PC-9 (cell line): ENCODE results near the gene HDGFL3. TPM values are rescaled to one million over a fixed set of nuclear protein-coding genes. Genes with fewer than 3 reads are reported as not detected.
"Not testable (repeated sequence)": the region's sequence is repeated elsewhere in the genome, so short reads cannot be mapped to it uniquely, and the experiment has no call there.

ENCODE experiments used
- BruUV-seq: library from RNA; stranded (reverse); fragments of 400-500 nt; replicated peaks from 2 replicates; lab custom pipeline; 2021; lab: Mats Ljungman, UMichigan
- CTCF ChIA-PET: fragments of 300-600 bp; sonication (Branson Sonifier 250); formaldehyde crosslinking; loops from one replicate; lab custom pipeline; 2022; ENCODE audit warnings: antibody characterized with exemption; lab: Charles Lee
- POLR2A ChIA-PET: fragments of 300-600 bp; sonication (Branson Sonifier 250); formaldehyde crosslinking; loops from one replicate; lab custom pipeline; 2022; ENCODE audit warnings: antibody characterized with exemption; ENCODE audit not compliant: unreplicated experiment; lab: Charles Lee
- DNase-seq, 2 experiments: peaks; one replicate each; pipeline versions ENCODE4 v3.0.0 to v3.0.0-alpha.2; 2015 to 2022; ENCODE audit warnings: mixed read lengths in 1 of 2
- H2AFZ ChIP-seq: fragments of 200-600 bp; sonication (generic); 2 replicates; pipeline ENCODE4 v1.8.1; 2017; ENCODE audit warnings: antibody characterized with exemption
- H3F3A ChIP-seq: fragments of 200-600 bp; sonication (generic); 2 replicates; pipeline ENCODE4 v1.8.1; 2017; ENCODE audit warnings: antibody characterized with exemption, mild to moderate bottlenecking, low read depth; ENCODE audit not compliant: insufficient read depth
- H3K27ac ChIP-seq: fragments of 200-600 bp; sonication (generic); 2 replicates; pipeline ENCODE4 v1.6.1; 2016; ENCODE audit warnings: mixed run types
- H3K27me3 ChIP-seq: fragments of 200-600 bp; sonication (generic); 2 replicates; pipeline ENCODE4 v1.6.1; 2016; ENCODE audit warnings: low read depth, mixed run types; ENCODE audit not compliant: insufficient read depth
- H3K36me3 ChIP-seq: fragments of 200-600 bp; sonication (generic); 2 replicates; pipeline ENCODE4 v1.6.1; 2016; ENCODE audit warnings: low read depth, mixed run types
- H3K4me1 ChIP-seq: fragments of 200-600 bp; sonication (generic); replicated peaks from 2 replicates; pipeline ENCODE4 v1.6.1; 2016; ENCODE audit warnings: mixed run types; ENCODE audit not compliant: insufficient read depth
- H3K4me2 ChIP-seq: fragments of 200-600 bp; sonication (generic); 2 replicates; pipeline ENCODE4 v1.6.1; 2017; ENCODE audit warnings: mixed run types
- H3K4me3 ChIP-seq: fragments of 200-600 bp; sonication (generic); 2 replicates; pipeline ENCODE4 v1.6.1; 2016; ENCODE audit warnings: mixed run types
- H3K79me2 ChIP-seq: fragments of 200-600 bp; sonication (generic); 2 replicates; pipeline ENCODE4 v1.6.1; 2017; ENCODE audit warnings: low read depth, mixed run types
- H3K9me2 ChIP-seq: fragments of 200-600 bp; sonication (generic); 2 replicates; pipeline ENCODE4 v1.8.1; 2017; ENCODE audit warnings: mild to moderate bottlenecking; ENCODE audit not compliant: insufficient read depth
- H3K9me3 ChIP-seq: fragments of 200-600 bp; sonication (generic); 2 replicates; pipeline ENCODE4 v1.8.1; 2016; ENCODE audit warnings: low read depth; ENCODE audit not compliant: insufficient read depth
- H4K20me1 ChIP-seq: fragments of 200-600 bp; sonication (generic); 2 replicates; pipeline ENCODE4 v1.8.1; 2017; ENCODE audit not compliant: insufficient read depth
- EZH2 ChIP-seq: fragments of 200-600 bp; sonication (generic); IDR thresholded peaks from 2 replicates; pipeline ENCODE4 v1.8.0; 2017; ENCODE audit warnings: antibody characterized with exemption, low read depth
- intact Hi-C: fragments of 100-400 bp; cut with micrococcal nuclease; formaldehyde crosslinking; loops from one replicate; pipeline ENCODE4 v1.10.0; 2022; ENCODE audit not compliant: unreplicated experiment
- total RNA-seq: library from RNA; stranded (reverse); gene quantifications from 2 replicates; pipeline ENCODE4 v1.2.3, GENCODE V29; 2021
- TF ChIP-seq, protein P1 (sequence below): fragments of 200-600 bp; sonication (generic); conservative IDR thresholded peaks from 2 replicates; pipeline ENCODE4 v1.6.1; 2017; ENCODE audit warnings: mixed run types, antibody characterized with exemption, mild to moderate bottlenecking, moderate library complexity

Gene HDGFL3
- total RNA-seq, 1 experiment from 2014 or later: 10.1 TPM

DNA sequence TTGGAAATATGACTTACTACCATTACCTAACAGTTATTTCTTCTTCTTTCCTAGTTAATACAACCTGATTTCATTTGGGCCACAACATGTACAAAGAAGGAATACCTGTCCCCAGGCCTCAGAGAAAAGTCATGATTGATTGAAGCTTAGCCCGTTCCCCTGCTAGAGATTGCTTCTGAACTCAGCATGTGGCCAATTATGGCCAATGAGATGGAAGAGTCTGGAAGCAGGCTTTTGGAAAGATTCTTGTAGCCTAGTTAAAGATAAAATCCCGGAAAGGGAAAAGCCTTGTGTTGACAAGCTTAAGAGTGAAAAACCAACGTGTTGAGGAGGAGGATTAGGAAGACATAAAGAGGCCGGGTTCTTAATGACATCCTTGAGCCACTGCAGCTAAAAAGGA is 117.2 kb downstream of the HDGFL3 start:
- H3K4me3 ChIP-seq: no peak overlapping the region
- no peaks in the 10 kb centered on the region for H3K27me3 ChIP-seq
- no peaks in the 10 kb centered on the region for H3K9me3 ChIP-seq
- H3K36me3 ChIP-seq: no peaks in the 10 kb centered on the region
- H3K9me2 ChIP-seq: no peaks in the 10 kb centered on the region
- H3K4me2 ChIP-seq: no peak overlapping the region
- H3F3A ChIP-seq: no peaks in the 10 kb centered on the region
- POLR2A ChIA-PET: no interaction called here
- no TSS peak for BruUV-seq
- peaks cover 6% of the 10 kb centered on the region for H3K4me1 ChIP-seq
- CTCF ChIA-PET: no interaction called here
- intact Hi-C loops: no loop called here
- no peak overlapping the region for H2AFZ ChIP-seq
- H3K27ac ChIP-seq: no peak overlapping the region
- no peak for DNase-seq
- no peaks in the 10 kb centered on the region for H4K20me1 ChIP-seq
- TF ChIP-seq, protein P1, sequence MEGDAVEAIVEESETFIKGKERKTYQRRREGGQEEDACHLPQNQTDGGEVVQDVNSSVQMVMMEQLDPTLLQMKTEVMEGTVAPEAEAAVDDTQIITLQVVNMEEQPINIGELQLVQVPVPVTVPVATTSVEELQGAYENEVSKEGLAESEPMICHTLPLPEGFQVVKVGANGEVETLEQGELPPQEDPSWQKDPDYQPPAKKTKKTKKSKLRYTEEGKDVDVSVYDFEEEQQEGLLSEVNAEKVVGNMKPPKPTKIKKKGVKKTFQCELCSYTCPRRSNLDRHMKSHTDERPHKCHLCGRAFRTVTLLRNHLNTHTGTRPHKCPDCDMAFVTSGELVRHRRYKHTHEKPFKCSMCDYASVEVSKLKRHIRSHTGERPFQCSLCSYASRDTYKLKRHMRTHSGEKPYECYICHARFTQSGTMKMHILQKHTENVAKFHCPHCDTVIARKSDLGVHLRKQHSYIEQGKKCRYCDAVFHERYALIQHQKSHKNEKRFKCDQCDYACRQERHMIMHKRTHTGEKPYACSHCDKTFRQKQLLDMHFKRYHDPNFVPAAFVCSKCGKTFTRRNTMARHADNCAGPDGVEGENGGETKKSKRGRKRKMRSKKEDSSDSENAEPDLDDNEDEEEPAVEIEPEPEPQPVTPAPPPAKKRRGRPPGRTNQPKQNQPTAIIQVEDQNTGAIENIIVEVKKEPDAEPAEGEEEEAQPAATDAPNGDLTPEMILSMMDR: no peak
- TF ChIP-seq EZH2: no peak
- H3K79me2 ChIP-seq: no peaks in the 10 kb centered on the region

DNA sequence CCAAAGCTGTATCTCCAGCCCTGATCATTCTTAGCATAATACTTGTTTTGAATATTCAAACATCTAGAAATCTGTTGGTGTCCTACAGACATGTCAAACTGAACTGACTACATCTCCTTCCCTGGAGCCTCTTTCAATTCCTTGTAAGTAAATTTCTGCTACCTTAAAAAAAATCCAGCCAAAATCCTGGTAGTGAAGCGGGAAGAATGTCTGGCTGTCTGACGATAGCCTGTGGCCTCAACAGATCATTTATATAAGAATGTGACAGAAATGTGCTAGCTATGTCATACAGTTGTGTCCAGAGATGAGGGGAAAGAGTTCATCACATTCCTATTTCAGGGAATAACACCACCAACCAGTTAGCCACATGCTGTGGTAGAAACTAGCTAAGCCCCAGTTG is 118.7 kb downstream of the HDGFL3 start:
- H3K9me2 ChIP-seq: no peaks in the 10 kb centered on the region
- H2AFZ ChIP-seq: no peak overlapping the region
- intact Hi-C loops: no loop called here
- no peak for DNase-seq
- no peaks in the 10 kb centered on the region for H3K9me3 ChIP-seq
- no peaks in the 10 kb centered on the region for H4K20me1 ChIP-seq
- H3K36me3 ChIP-seq: no peaks in the 10 kb centered on the region
- H3K4me1 ChIP-seq: peaks cover 6% of the 10 kb centered on the region
- no peak overlapping the region for H3K4me2 ChIP-seq
- H3K4me3 ChIP-seq: no peak overlapping the region
- H3F3A ChIP-seq: no peaks in the 10 kb centered on the region
- no TSS peak for BruUV-seq
- CTCF ChIA-PET: no interaction called here
- no peak overlapping the region for H3K27ac ChIP-seq
- no peaks in the 10 kb centered on the region for H3K27me3 ChIP-seq
- TF ChIP-seq, protein P1: no peak
- POLR2A ChIA-PET: no interaction called here
- H3K79me2 ChIP-seq: no peaks in the 10 kb centered on the region

DNA sequence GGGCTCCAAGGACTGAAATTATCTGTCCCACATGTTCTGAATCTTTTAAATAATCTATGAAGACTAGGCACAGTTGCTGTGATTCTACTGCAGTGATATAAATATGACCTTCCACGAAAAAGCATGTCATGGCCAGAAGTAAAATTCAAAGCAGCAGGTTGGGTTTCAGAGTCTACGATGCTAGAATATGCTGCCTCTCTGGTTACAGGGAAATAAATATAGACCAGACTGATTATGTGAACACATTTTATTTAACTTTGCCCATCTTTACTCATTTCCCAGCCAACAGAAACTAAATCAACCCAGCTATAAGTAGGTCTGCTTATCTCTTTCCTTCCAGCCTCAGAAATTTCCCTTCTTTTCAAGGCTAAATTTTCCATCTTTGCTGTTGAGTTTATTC is 120.0 kb downstream of the HDGFL3 start:
- intact Hi-C loops: no loop called here
- Histone ChIP-seq H3K4me3 (no peak overlapping the region), H3K27ac (no peak overlapping the region), H3K36me3 (no peaks in the 10 kb centered on the region), H3K27me3 (no peaks in the 10 kb centered on the region), H3K9me3 (no peaks in the 10 kb centered on the region), H3F3A (no peaks in the 10 kb centered on the region), H3K9me2 (no peaks in the 10 kb centered on the region), H3K79me2 (no peaks in the 10 kb centered on the region), H3K4me1 (peaks cover 5% of the 10 kb centered on the region), H3K4me2 (no peak overlapping the region), H2AFZ (no peak overlapping the region), H4K20me1 (no peaks in the 10 kb centered on the region)
- no TSS peak for BruUV-seq
- CTCF ChIA-PET: no interaction called here
- POLR2A ChIA-PET: no interaction called here
- TF ChIP-seq, protein P1: no peak
- TF ChIP-seq EZH2: no peak
- DNase-seq: no peak

DNA sequence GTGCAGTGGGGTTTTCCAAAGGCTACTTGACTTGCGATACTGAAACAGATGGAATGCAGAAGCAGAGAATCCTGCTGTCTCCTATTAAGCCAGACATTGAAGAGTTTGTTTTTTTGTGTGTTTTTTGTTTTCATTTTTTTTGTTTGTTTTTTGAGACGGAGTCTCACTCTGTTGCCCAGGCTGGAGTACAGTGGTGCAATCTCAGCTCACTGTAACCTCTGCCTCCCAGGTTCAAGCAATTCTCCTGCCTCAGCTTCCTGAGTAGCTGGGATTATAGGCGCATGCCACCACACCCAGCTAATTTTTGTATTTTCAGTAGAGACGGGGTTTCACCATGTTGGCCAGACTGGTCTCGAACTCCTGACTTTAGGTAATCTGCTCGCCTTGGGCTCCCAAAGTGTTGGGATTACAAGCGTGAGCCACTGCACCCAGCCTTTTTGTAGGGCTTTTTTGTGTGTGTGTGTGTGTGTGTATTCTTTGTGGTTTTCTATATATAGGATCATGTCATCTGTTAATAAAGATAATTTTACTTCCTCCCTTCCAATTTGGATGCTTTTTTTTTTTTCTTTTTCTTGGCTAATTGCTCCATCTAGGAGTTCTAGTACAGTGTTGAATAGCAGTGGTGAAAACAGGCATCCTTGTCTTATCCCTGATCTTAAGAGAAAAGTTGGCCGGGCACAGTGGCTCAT is 121.6 kb downstream of the HDGFL3 start:
- POLR2A ChIA-PET, BruUV-seq, H3K4me1 ChIP-seq, H3K4me3 ChIP-seq, H3K27me3 ChIP-seq, H2AFZ ChIP-seq, H3F3A ChIP-seq, H3K79me2 ChIP-seq, H3K9me3 ChIP-seq, DNase-seq, H4K20me1 ChIP-seq, H3K27ac ChIP-seq, H3K36me3 ChIP-seq, H3K9me2 ChIP-seq, intact Hi-C loops, H3K4me2 ChIP-seq, CTCF ChIA-PET: not testable (repeated sequence)

DNA sequence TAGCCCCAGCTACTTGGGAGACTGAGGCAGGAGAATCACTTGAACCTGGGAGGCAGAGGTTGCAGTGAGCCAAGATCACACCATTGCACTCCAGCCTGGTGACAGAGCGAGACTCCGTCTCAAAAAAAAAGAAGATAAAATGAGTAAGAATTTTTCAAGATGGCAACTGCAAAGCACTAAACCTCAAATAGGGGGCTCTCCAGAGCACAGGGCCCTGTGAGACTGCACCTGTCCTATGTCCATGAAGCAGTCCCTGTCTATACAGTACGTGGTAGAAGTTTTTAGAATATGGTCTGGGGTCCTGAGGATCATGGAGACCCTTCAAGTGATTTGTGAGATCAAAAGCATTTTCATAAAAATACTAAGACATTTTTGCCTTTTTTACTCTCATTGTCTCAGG is 122.2 kb downstream of the HDGFL3 start:
- DNase-seq, H3K9me2 ChIP-seq, H3K36me3 ChIP-seq, H3F3A ChIP-seq, H3K4me3 ChIP-seq, CTCF ChIA-PET, intact Hi-C loops, BruUV-seq, POLR2A ChIA-PET, H3K79me2 ChIP-seq, H3K4me2 ChIP-seq, H4K20me1 ChIP-seq, H3K9me3 ChIP-seq, H3K27me3 ChIP-seq, H2AFZ ChIP-seq, H3K27ac ChIP-seq, H3K4me1 ChIP-seq: not testable (repeated sequence)
